Ascending aorta (tissue), 2 donors: ENCODE measurements around the gene N4BP2. TPM values are rescaled to one million over a fixed set of nuclear protein-coding genes. Genes with fewer than 3 reads are reported as not detected.

Experiments used
- DNase-seq, 2 donors: peaks; one replicate each; pipeline ENCODE4 v3.0.0-alpha.2; 2019; ENCODE audit warnings: low spot score in 2 of 2
- H3K27ac ChIP-seq, 2 donors: fragments of 200-600 bp; sonication (generic); one replicate each; pipeline ENCODE4 v1.5.1; 2016 to 2017; ENCODE audit warnings: mild to moderate bottlenecking in 1 of 2
- H3K27me3 ChIP-seq: fragments of 200-600 bp; sonication (generic); one replicate; pipeline ENCODE4 v1.5.1; 2017
- H3K36me3 ChIP-seq, 2 donors: fragments of 200-600 bp; sonication (generic); one replicate each; pipeline ENCODE4 v1.5.1; 2016
- H3K4me1 ChIP-seq, 2 donors: fragments of 200-600 bp; sonication (generic); one replicate each; pipeline ENCODE4 v1.5.1; 2016 to 2017; ENCODE audit warnings: mild to moderate bottlenecking in 1 of 2
- H3K4me3 ChIP-seq, 2 donors: fragments of 200-600 bp; sonication (generic); one replicate each; pipeline ENCODE4 v1.5.1; 2016 to 2017; ENCODE audit warnings: mild to moderate bottlenecking in 1 of 2
- H3K9me3 ChIP-seq, 2 donors: fragments of 200-600 bp; sonication (generic); one replicate each; pipeline ENCODE4 v1.5.1; 2016
- intact Hi-C: fragments of 100-400 bp; cut with DNase I; formaldehyde crosslinking; loops from one replicate; pipeline ENCODE4 v1.15.1; 2023
- total RNA-seq: library from RNA; depleted of rRNA; stranded (reverse); fragments of >200 nt; gene quantifications from one replicate; pipeline ENCODE4 v1.1.0, GENCODE V29; 2016
- TF ChIP-seq, protein P1 (sequence below), 3 experiments: fragments of 200-600 bp in 2 of 3; fragments of 450-650 bp in 1 of 3; sonication (generic) in 2 of 3; IDR thresholded peaks; one replicate each; pipeline ENCODE4 v1.5.1; 2016 to 2019; ENCODE audit warnings: antibody characterized with exemption in 3 of 3, mild to moderate bottlenecking in 1 of 3, moderate library complexity in 1 of 3

N4BP2 gene
- total RNA-seq, 1 donor from 2014 or later, result 0.53 TPM

DNA sequence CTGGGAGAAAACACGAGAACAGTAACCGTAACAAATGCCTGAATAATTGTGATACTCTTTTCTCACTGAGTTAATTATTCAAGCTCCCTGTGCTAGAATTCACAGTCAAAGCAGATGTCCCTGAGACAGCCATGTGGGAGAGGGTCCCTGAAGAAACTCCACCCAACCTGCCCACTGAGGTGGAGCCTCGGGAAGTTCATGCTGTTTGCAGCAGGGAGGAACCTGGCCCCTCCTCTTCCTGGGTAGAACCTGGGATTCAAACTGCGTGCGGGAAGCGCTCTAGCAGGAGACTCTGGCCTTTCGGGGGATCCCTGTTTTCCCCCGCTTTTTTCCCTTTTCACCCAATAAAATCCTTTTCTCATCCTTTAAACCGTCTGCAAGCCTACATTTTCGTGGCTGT, 120.0 kb downstream of the N4BP2 start:
- Histone ChIP-seq H3K9me3 (no peaks in the 10 kb centered on the region), H3K4me1 (no peaks in the 10 kb centered on the region), H3K36me3 (no peaks in the 10 kb centered on the region), H3K4me3 (no peak overlapping the region), H3K27me3 (no peaks in the 10 kb centered on the region), H3K27ac (no peak overlapping the region)
- DNase-seq, result no peak
- TF ChIP-seq, protein P1, sequence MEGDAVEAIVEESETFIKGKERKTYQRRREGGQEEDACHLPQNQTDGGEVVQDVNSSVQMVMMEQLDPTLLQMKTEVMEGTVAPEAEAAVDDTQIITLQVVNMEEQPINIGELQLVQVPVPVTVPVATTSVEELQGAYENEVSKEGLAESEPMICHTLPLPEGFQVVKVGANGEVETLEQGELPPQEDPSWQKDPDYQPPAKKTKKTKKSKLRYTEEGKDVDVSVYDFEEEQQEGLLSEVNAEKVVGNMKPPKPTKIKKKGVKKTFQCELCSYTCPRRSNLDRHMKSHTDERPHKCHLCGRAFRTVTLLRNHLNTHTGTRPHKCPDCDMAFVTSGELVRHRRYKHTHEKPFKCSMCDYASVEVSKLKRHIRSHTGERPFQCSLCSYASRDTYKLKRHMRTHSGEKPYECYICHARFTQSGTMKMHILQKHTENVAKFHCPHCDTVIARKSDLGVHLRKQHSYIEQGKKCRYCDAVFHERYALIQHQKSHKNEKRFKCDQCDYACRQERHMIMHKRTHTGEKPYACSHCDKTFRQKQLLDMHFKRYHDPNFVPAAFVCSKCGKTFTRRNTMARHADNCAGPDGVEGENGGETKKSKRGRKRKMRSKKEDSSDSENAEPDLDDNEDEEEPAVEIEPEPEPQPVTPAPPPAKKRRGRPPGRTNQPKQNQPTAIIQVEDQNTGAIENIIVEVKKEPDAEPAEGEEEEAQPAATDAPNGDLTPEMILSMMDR (IDR thresholded peaks at IDR 0.05), result no peak
- intact Hi-C loops, result no loop called here

DNA sequence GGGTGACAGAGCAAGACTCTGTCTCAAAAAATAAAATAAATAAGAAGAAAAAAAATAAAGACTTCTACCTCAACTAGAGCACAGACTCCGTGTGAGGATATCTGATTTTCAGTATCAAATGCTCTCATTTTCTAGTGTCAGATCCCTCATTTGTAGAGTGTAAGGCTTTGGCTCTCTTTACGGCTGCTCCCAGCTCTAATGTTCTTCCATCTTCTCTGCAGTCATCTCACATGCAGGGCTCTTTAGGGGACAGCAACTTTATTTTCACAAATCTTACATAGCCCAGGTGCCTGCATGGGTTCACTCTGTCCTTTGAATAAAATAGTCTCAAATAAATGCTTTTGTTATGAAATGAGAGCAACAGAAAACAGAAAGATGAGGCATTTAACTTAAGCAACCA, 120.9 kb downstream of the N4BP2 start:
- intact Hi-C loops, result no loop called here
- H3K27ac ChIP-seq, result no peak overlapping the region
- TF ChIP-seq, protein P1 (IDR thresholded peaks at IDR 0.05), result no peak
- no peaks in the 10 kb centered on the region for H3K9me3 ChIP-seq
- DNase-seq, result no peak
- no peak overlapping the region for H3K4me3 ChIP-seq
- no peaks in the 10 kb centered on the region for H3K36me3 ChIP-seq
- no peaks in the 10 kb centered on the region for H3K4me1 ChIP-seq
- H3K27me3 ChIP-seq, result no peaks in the 10 kb centered on the region

GRCh38 chr4:40178672-40179071, 122.0 kb downstream of the N4BP2 start:
- no peaks in the 10 kb centered on the region for H3K36me3 ChIP-seq
- intact Hi-C loops, result no loop called here
- no peaks in the 10 kb centered on the region for H3K9me3 ChIP-seq
- H3K27ac ChIP-seq, result no peak overlapping the region
- H3K27me3 ChIP-seq, result no peaks in the 10 kb centered on the region
- no peak for DNase-seq
- no peaks in the 10 kb centered on the region for H3K4me1 ChIP-seq
- TF ChIP-seq, protein P1 (IDR thresholded peaks at IDR 0.05), result no peak
- no peak overlapping the region for H3K4me3 ChIP-seq

- Histone ChIP-seq H3K27me3 (no peaks in the 10 kb centered on the region), H3K27ac (no peak overlapping the region), H3K4me3 (no peak overlapping the region), H3K36me3 (no peaks in the 10 kb centered on the region), H3K9me3 (no peaks in the 10 kb centered on the region), H3K4me1 (no peaks in the 10 kb centered on the region)
- intact Hi-C loops, result no loop called here
- TF ChIP-seq, protein P1 (IDR thresholded peaks at IDR 0.05), result no peak
- DNase-seq, result no peak
Measured at GRCh38 chr4:40179360-40179759, 122.7 kb downstream of the N4BP2 start.

DNA sequence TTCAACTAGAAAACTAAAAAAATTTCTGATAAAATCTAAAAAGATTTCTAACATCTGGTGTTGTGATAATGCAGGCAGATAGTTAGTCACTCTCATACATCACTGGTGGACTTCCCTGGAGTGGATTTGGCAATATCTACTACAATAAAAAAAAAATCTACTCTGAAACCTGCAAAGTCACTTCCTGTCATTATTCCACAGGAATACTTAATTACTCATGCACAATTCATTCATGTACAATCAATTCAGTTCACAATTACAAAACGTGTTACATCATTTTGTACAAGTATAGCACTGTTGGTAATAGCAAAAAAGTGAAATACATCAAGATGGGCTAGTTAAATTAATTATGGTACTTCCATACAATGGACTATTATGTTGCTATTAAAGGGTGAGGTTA, 123.7 kb downstream of the N4BP2 start:
- Histone ChIP-seq H3K27ac (no peak overlapping the region), H3K36me3 (no peaks in the 10 kb centered on the region), H3K4me1 (no peaks in the 10 kb centered on the region), H3K27me3 (no peaks in the 10 kb centered on the region), H3K9me3 (no peaks in the 10 kb centered on the region), H3K4me3 (no peak overlapping the region)
- TF ChIP-seq, protein P1 (IDR thresholded peaks at IDR 0.05), result no peak
- no peak for DNase-seq
- intact Hi-C loops, result no loop called here

DNA sequence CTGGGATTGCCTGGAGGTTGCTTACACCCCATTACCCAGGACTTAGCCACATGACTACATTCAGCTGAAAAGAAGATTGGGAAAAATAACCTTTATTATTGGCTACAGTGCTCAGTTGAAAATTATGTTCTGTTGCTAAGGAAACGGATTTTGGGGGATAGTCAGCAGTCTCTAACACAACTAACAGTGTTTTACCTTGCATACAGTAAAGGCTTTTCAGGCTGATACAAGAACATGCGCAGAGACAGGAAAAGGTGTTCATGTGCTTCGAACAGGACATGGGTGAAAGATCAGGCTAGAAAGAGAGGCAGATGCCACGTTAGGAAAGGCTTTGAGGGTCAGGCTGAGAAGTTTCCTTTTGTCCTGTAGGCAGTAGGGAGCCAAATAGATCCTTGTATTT, 125.4 kb downstream of the N4BP2 start:
- Histone ChIP-seq H3K4me1 (no peaks in the 10 kb centered on the region), H3K9me3 (no peaks in the 10 kb centered on the region)
- intact Hi-C loops, result no loop called here

More for the DNA sequence above, 125.4 kb downstream of the N4BP2 start:
- Histone ChIP-seq H3K4me3 (no peak overlapping the region), H3K27ac (no peak overlapping the region), H3K36me3 (no peaks in the 10 kb centered on the region), H3K27me3 (no peaks in the 10 kb centered on the region)
- no peak for DNase-seq
- TF ChIP-seq, protein P1 (IDR thresholded peaks at IDR 0.05), result no peak
